Activated T-helper 1 cell treated with anti-CD3 and anti-CD28 coated beads, Interleukin-12 subunit alpha, Interleukin-12 subunit beta, Interleukin-2, Interleukin-4 antibody, amounts not matched to agents 30 ng/mL and 10 ng/mL and 1 ng/mL, durations not matched to agents 14 hours and 24 hours and 36 hours (primary cell): ENCODE results near the gene SIRT7. TPM values are rescaled to one million over a fixed set of nuclear protein-coding genes. Genes with fewer than 3 reads are reported as not detected.

Experiments
- DNase-seq: peaks from one replicate; pipeline ENCODE4 v3.0.0; 2021; ENCODE audit warnings: low spot score
- H3K27ac Mint-ChIP-seq: one replicate; pipeline ENCODE4 v1.8.0; 2021; ENCODE audit warnings: mild to moderate bottlenecking, mixed read lengths
- H3K27me3 Mint-ChIP-seq: one replicate; pipeline ENCODE4 v1.8.0; 2022; ENCODE audit warnings: mild to moderate bottlenecking, moderate library complexity, mixed read lengths; ENCODE audit not compliant: insufficient read depth
- H3K36me3 Mint-ChIP-seq: one replicate; pipeline ENCODE4 v1.8.0; 2021; ENCODE audit warnings: low read depth, mixed read lengths
- H3K4me1 Mint-ChIP-seq: one replicate; pipeline ENCODE4 v1.8.0; 2021; ENCODE audit warnings: low read depth, mixed read lengths
- H3K4me3 Mint-ChIP-seq: one replicate; pipeline ENCODE4 v1.8.0; 2021; ENCODE audit warnings: mild to moderate bottlenecking, moderate library complexity, mixed read lengths
- H3K9me3 Mint-ChIP-seq: one replicate; pipeline ENCODE4 v1.8.0; 2021; ENCODE audit warnings: mixed read lengths
- intact Hi-C: fragments of 100-400 bp; cut with micrococcal nuclease; formaldehyde crosslinking; loops from one replicate; pipeline ENCODE4 v1.15.1; 2024
- total RNA-seq: library from RNA; stranded (reverse); gene quantifications from 2 replicates; pipeline ENCODE4 v1.2.3, GENCODE V29; 2022

The SIRT7 gene
- total RNA-seq, 1 donor from 2014 or later, result 57.5 TPM

DNA sequence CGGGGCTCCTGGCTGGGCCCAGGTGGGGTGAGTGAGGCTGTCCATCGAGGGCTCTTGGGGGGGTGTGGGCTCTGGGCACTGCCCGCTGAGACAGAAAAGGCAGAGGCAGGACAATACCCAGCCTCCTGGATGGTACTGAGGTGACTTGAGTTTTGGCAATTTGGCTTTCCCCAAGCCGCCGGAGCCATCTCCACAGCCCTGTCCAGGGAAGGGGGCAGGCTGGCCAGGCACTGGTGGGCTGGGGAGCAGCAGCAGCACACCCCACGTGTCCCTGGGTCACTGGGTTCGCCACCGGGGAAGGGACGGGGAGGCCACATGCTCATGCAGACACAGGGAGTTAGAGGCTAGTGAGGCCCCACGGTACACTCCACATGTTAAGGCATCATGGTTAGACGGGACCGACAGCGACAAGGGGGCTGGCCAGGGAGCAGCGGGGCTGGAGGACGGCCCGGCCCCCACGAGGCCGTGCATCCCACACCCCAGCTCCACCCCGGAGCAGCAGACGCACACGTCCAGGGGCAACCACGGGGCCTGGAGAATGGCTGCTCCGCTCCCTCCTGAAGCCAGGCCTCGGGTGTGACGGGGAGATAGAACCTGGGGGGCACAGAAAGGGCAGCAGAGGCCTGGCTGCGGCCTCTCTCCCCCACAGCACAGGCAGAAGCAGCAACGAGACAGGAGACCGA lies 49.8 kb downstream of the SIRT7 start:
- H3K36me3 Mint-ChIP-seq, result peaks cover 22% of the 10 kb centered on the region
- H3K4me1 Mint-ChIP-seq, result peaks cover 19% of the 10 kb centered on the region
- no peaks in the 10 kb centered on the region for H3K9me3 Mint-ChIP-seq
- intact Hi-C loops, result loop anchor here (10.0 kb wide), 2 partner anchors 313 to 427 kb away; partner anchors contain the start of gene FAAP100
- H3K4me3 Mint-ChIP-seq, result peak overlapping the region; percentile 61
- no peak for DNase-seq
- no peaks in the 10 kb centered on the region for H3K27me3 Mint-ChIP-seq
- no peak overlapping the region for H3K27ac Mint-ChIP-seq

DNA sequence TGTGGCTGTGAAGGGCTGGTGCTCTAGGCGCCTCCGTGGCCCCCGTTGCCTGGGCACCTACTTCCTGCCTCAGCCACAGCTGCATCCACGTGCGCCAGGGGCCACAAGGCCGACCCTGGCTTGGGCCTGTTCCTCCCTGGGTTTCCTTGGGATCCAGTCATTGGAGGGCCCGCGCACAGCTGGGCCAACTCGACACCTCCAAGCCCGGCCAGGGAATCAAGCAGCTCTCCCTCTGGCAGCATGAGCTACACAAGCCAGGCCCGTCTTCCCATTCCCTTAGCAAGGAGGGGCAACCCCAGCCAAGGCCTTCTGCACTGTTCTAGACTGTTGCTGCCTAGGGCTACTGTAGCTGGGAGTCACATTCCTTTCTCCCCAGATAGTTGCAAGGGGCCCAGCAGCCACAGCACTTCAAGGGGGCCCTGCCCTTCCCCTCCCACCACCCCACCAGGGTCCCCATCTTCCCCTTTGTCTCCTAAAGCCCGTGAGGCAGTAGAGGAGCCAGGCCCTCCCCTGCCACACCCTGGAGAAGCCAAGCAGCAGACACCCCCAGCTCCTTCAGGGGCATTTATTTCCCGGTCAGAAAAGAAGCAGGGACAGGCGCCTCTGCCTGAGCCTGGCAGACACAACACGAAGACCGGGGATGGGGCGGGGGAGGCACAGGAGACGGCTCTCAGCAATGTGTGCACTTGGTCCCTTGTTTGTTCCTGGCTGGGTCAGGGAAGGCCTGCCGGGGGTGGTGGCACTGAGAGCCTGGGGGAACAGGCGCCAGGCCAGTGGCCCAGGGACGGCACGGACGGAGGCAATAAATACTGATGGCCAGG lies 50.6 kb downstream of the SIRT7 start:
- Mint-ChIP-seq H3K27ac (peak overlapping the region; percentile 55), H3K4me3 (peak overlapping the region; percentile 51), H3K36me3 (peaks cover 27% of the 10 kb centered on the region), H3K27me3 (no peaks in the 10 kb centered on the region), H3K4me1 (peaks cover 25% of the 10 kb centered on the region), H3K9me3 (no peaks in the 10 kb centered on the region)
- no peak for DNase-seq
- intact Hi-C loops, result loop anchor here (10.0 kb wide), 2 partner anchors 313 to 427 kb away; partner anchors contain the start of gene FAAP100

- no peak for DNase-seq
- H3K27me3 Mint-ChIP-seq, result no peaks in the 10 kb centered on the region
- H3K4me3 Mint-ChIP-seq, result peak overlapping the region; percentile 15
- H3K36me3 Mint-ChIP-seq, result peaks cover 27% of the 10 kb centered on the region
- H3K27ac Mint-ChIP-seq, result peak overlapping the region; percentile 55
- intact Hi-C loops, result loop anchor here (10.0 kb wide), 2 partner anchors 312 to 428 kb away; partner anchors contain the start of gene FAAP100
- peaks cover 25% of the 10 kb centered on the region for H3K4me1 Mint-ChIP-seq
- no peaks in the 10 kb centered on the region for H3K9me3 Mint-ChIP-seq
Observed at GRCh38 chr17:81866440-81867169, 51.4 kb downstream of the SIRT7 start.

GRCh38 chr17:81865733-81866439 lies 52.1 kb downstream of the SIRT7 start:
- no peak overlapping the region for H3K27ac Mint-ChIP-seq
- H3K36me3 Mint-ChIP-seq, result peaks cover 27% of the 10 kb centered on the region
- intact Hi-C loops, result loop anchor here (10.0 kb wide), 2 partner anchors 311 to 429 kb away; partner anchors contain the start of gene FAAP100
- no peaks in the 10 kb centered on the region for H3K27me3 Mint-ChIP-seq
- peaks cover 25% of the 10 kb centered on the region for H3K4me1 Mint-ChIP-seq
- no peaks in the 10 kb centered on the region for H3K9me3 Mint-ChIP-seq
- no peak overlapping the region for H3K4me3 Mint-ChIP-seq
- no peak for DNase-seq

GRCh38 chr17:81865358-81865732 lies 52.6 kb downstream of the SIRT7 start:
- peaks cover 25% of the 10 kb centered on the region for H3K4me1 Mint-ChIP-seq
- H3K27me3 Mint-ChIP-seq, result peaks cover 3% of the 10 kb centered on the region
- H3K36me3 Mint-ChIP-seq, result peaks cover 26% of the 10 kb centered on the region
- H3K27ac Mint-ChIP-seq, result no peak overlapping the region
- H3K4me3 Mint-ChIP-seq, result no peak overlapping the region
- intact Hi-C loops, result loop anchor here (10.0 kb wide), 2 partner anchors 311 to 429 kb away; partner anchors contain the start of gene FAAP100
- H3K9me3 Mint-ChIP-seq, result no peaks in the 10 kb centered on the region
- no peak for DNase-seq

- no peaks in the 10 kb centered on the region for H3K9me3 Mint-ChIP-seq
- H3K27ac Mint-ChIP-seq, result peak overlapping the region; percentile 34
- peaks cover 22% of the 10 kb centered on the region for H3K36me3 Mint-ChIP-seq
- DNase-seq, result no peak
- H3K4me1 Mint-ChIP-seq, result peaks cover 23% of the 10 kb centered on the region
- intact Hi-C loops, result loop anchor here (10.0 kb wide), 2 partner anchors 309 to 431 kb away; partner anchors contain the start of gene FAAP100
- H3K4me3 Mint-ChIP-seq, result peak overlapping the region; percentile 89
- peaks cover 3% of the 10 kb centered on the region for H3K27me3 Mint-ChIP-seq
Observed at GRCh38 chr17:81863833-81864768, 53.9 kb downstream of the SIRT7 start.

DNA sequence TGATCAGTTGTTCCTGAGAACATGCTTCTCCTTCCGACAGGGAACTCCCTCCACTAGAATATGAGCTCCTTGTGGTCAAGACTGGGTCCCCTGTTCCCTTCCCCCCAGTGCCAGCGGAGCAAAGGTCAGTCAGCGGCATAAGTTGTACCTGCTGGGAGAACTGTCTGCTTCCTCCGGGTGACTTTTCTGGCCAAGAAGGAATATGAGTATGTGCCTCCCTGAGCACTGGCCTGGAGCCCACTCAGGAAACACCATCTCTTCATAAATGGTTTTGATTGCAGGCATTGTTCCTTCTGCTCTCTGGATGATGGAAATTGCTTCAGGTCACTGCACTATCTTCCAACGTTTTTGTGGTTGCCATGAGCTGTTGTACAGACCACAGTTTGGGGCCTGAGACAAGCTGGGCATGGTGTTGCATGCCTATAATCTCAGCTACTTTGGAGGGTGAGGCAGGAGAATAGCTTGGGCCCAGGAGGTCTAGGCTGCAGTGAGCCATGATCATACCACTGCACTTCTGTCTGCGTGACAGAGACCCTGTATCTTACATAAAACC lies 54.8 kb downstream of the SIRT7 start:
- peak overlapping the region; percentile 89 for H3K4me3 Mint-ChIP-seq
- intact Hi-C loops, result loop anchor here (10.0 kb wide), 2 partner anchors 308 to 432 kb away; partner anchors contain the start of gene FAAP100
- H3K9me3 Mint-ChIP-seq, result no peaks in the 10 kb centered on the region
- peaks cover 21% of the 10 kb centered on the region for H3K36me3 Mint-ChIP-seq
- no peak for DNase-seq
- H3K4me1 Mint-ChIP-seq, result peaks cover 23% of the 10 kb centered on the region
- H3K27me3 Mint-ChIP-seq, result peaks cover 3% of the 10 kb centered on the region
- peak overlapping the region; percentile 93 for H3K27ac Mint-ChIP-seq

Other genes starting within 250 kb of the SIRT7 start
- gene ARL16, start 234.4 kb downstream of the SIRT7 start, total RNA-seq, result 37.6 and 40.0 TPM in 2 replicates
- 133 and 144 TPM in 2 replicates for gene HGS, start 234.2 kb downstream of the SIRT7 start, total RNA-seq
- 232 TPM in 2 replicates for gene MRPL12, start 214.8 kb downstream of the SIRT7 start, total RNA-seq
- gene SLC25A10, start 205.9 kb downstream of the SIRT7 start, total RNA-seq, result 45.7 and 49.6 TPM in 2 replicates
- not detected in 2 replicates for gene GCGR, start 114.0 kb downstream of the SIRT7 start, total RNA-seq
- gene MCRIP1, start 84.9 kb downstream of the SIRT7 start, total RNA-seq, result 56.0 and 62.3 TPM in 2 replicates
- not detected in 2 replicates for gene PPP1R27, start 83.1 kb downstream of the SIRT7 start, total RNA-seq
- gene P4HB, start 57.6 kb downstream of the SIRT7 start, total RNA-seq, result 477 and 487 TPM in 2 replicates
- gene ARHGDIA, start 46.8 kb downstream of the SIRT7 start, total RNA-seq, result 701 and 705 TPM in 2 replicates
- gene ALYREF, start 26.6 kb downstream of the SIRT7 start, total RNA-seq, result 241 and 249 TPM in 2 replicates
- gene ANAPC11, start 26.5 kb downstream of the SIRT7 start, total RNA-seq, result 123 and 124 TPM in 2 replicates
- 0.24 and 0.31 TPM in 2 replicates for gene NPB, start 15.9 kb downstream of the SIRT7 start, total RNA-seq
- gene PCYT2, start 6.8 kb downstream of the SIRT7 start, total RNA-seq, result 49.5 and 54.5 TPM in 2 replicates
- 33.8 and 35.5 TPM in 2 replicates for gene MAFG, start 9.6 kb upstream of the SIRT7 start, total RNA-seq
- gene PYCR1, start 19.1 kb upstream of the SIRT7 start, total RNA-seq, result 130 and 131 TPM in 2 replicates
- 0.08 TPM in 1 of 2 replicates, not detected in the other for gene MYADML2, start 29.1 kb upstream of the SIRT7 start, total RNA-seq
- 1.5 and 2.4 TPM in 2 replicates for gene NOTUM, start 43.0 kb upstream of the SIRT7 start, total RNA-seq
- 32.2 and 33.8 TPM in 2 replicates for gene ASPSCR1, start 59.5 kb upstream of the SIRT7 start, total RNA-seq
- gene CENPX, start 104.7 kb upstream of the SIRT7 start, total RNA-seq, result 109 and 120 TPM in 2 replicates
- 37.6 and 37.8 TPM in 2 replicates for gene LRRC45, start 105.1 kb upstream of the SIRT7 start, total RNA-seq
- 7.6 and 9.4 TPM in 2 replicates for gene RAC3, start 113.5 kb upstream of the SIRT7 start, total RNA-seq
- gene DCXR, start 119.5 kb upstream of the SIRT7 start, total RNA-seq, result 123 and 125 TPM in 2 replicates
- 24.1 and 26.8 TPM in 2 replicates for gene RFNG, start 133.6 kb upstream of the SIRT7 start, total RNA-seq
- 112 and 124 TPM in 2 replicates for gene GPS1, start 133.7 kb upstream of the SIRT7 start, total RNA-seq
- gene DUS1L, start 147.6 kb upstream of the SIRT7 start, total RNA-seq, result 231 and 235 TPM in 2 replicates
- 415 and 421 TPM in 2 replicates for gene FASN, start 180.1 kb upstream of the SIRT7 start, total RNA-seq